NT2/D1 (cell line): ENCODE results near the gene ARRB2.
A peak's percentile ranks its signal among the peaks of the same experiment; 100 is the strongest.

Experiments
- DNase-seq: peaks from one replicate; pipeline ENCODE4 v3.0.0-alpha.2; 2011; ENCODE audit warnings: low read depth, low spot score
- H3K27me3 ChIP-seq: 2 replicates; pipeline ENCODE4 v1.6.0; 2011; ENCODE audit warnings: mild to moderate bottlenecking; ENCODE audit not compliant: insufficient read length, insufficient read depth
- H3K36me3 ChIP-seq: 2 replicates; pipeline ENCODE4 v1.6.1; 2011; ENCODE audit warnings: mild to moderate bottlenecking, low read length, mixed read lengths; ENCODE audit not compliant: insufficient read depth, insufficient read length
- H3K4me1 ChIP-seq: 2 replicates; pipeline ENCODE4 v1.5.1; 2011; ENCODE audit not compliant: insufficient read depth, insufficient read length
- H3K4me3 ChIP-seq: 2 replicates; pipeline ENCODE4 v1.5.1; 2011; ENCODE audit warnings: low read depth; ENCODE audit not compliant: insufficient read length
- H3K9ac ChIP-seq: 2 replicates; pipeline ENCODE4 v1.6.0; 2011; ENCODE audit warnings: low read depth; ENCODE audit not compliant: insufficient read length
- H3K9me3 ChIP-seq: 2 replicates; pipeline ENCODE4 v1.5.1; 2011; ENCODE audit warnings: mild to moderate bottlenecking, low read length; ENCODE audit not compliant: insufficient read depth
- SUZ12 ChIP-seq: IDR thresholded peaks from 2 replicates; pipeline ENCODE4 v1.6.1; 2011; ENCODE audit not compliant: insufficient read length, insufficient read depth; ENCODE audit errors: extremely low read depth
- YY1 ChIP-seq: IDR thresholded peaks from 2 replicates; pipeline ENCODE4 v1.6.1; 2011; ENCODE audit not compliant: insufficient read length, insufficient read depth
- ZNF274 ChIP-seq: IDR thresholded peaks from 2 replicates; pipeline ENCODE4 v1.6.1; 2011; ENCODE audit warnings: mild to moderate bottlenecking, low read depth, low read length

ARRB2 gene

DNA sequence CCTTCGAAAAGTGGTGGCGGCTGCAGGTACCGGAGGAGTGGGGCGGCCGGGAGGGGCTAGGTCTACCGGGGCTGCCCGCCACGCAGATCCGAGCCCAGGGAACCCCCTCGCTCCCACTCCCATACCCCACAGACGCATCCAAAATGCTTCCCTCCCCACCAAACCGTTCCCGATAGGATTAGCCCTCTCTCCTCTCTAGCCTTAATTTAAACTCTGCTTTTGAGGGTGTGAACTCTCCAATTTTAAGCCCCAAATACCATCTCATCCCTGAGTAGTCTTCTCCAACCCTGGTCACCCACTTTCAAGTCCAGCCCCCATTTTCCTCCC, 29.6 kb downstream of the ARRB2 start:
- Histone ChIP-seq H3K9me3 (no peaks in the 10 kb centered on the region), H3K4me3 (peak overlapping the region; percentile 60), H3K9ac (peak overlapping the region; percentile 10), H3K36me3 (no peaks in the 10 kb centered on the region), H3K27me3 (peaks cover 66% of the 10 kb centered on the region), H3K4me1 (peaks cover 3% of the 10 kb centered on the region)
- TF ChIP-seq ZNF274 (no peak), SUZ12 (no peak), YY1 (no peak)
- no peak for DNase-seq

- Histone ChIP-seq H3K36me3 (no peaks in the 10 kb centered on the region), H3K9ac (no peak overlapping the region), H3K4me1 (peaks cover 3% of the 10 kb centered on the region), H3K27me3 (peaks cover 66% of the 10 kb centered on the region), H3K9me3 (no peaks in the 10 kb centered on the region), H3K4me3 (no peak overlapping the region)
- no peak for DNase-seq
- TF ChIP-seq YY1 (no peak), ZNF274 (no peak)
Measured at GRCh38 chr17:4740584-4740983, 30.2 kb downstream of the ARRB2 start.

DNA sequence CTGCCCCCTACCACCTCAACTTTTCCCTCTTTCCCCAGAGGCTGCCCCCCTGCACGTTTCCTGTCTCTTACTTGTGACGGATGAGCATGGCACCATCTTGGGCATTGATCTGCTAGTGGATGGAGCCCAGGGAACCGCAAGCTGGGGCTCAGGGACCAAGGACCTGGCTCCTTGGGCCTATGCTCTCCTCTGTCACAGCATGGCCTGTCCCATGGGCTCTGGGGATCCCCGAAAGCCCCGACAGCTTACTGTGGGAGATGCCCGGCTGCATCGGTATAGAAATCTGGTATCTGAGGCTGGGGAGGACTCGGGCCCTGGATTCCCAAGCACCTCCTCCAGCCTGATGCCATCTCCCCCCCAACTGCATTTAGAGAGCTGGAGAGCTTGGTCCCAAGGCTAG, 31.1 kb downstream of the ARRB2 start:
- Histone ChIP-seq H3K9ac (no peak overlapping the region), H3K4me1 (peaks cover 3% of the 10 kb centered on the region), H3K27me3 (peaks cover 64% of the 10 kb centered on the region), H3K9me3 (no peaks in the 10 kb centered on the region), H3K36me3 (no peaks in the 10 kb centered on the region), H3K4me3 (no peak overlapping the region)
- no peak for TF ChIP-seq YY1
- TF ChIP-seq SUZ12 = no peak
- no peak for TF ChIP-seq ZNF274
- DNase-seq = no peak

GRCh38 chr17:4742133-4742532, 31.7 kb downstream of the ARRB2 start:
- Histone ChIP-seq H3K4me1 (peaks cover 3% of the 10 kb centered on the region), H3K27me3 (peaks cover 64% of the 10 kb centered on the region), H3K36me3 (no peaks in the 10 kb centered on the region), H3K9ac (no peak overlapping the region), H3K9me3 (no peaks in the 10 kb centered on the region), H3K4me3 (no peak overlapping the region)
- DNase-seq = no peak
- TF ChIP-seq SUZ12 = no peak
- no peak for TF ChIP-seq YY1
- no peak for TF ChIP-seq ZNF274

DNA sequence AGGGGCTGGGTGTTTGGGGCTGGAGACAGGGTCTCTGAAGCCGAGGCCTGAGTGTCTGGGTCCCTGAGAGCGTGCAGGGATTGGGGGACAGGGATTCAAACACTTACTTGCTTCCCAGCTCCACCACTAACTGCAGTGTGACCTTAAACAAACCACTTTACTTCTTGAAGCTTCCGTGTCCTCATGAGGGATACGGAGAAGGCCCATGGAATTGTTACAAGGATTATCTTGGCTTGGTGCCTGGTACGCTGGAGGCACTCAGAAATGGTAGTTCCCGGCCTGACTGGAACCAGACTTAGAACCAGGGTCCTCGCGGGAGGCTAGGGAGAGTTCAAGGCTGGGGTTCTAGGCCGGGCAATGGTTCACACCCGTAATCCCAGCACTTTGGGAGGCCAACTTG, 32.2 kb downstream of the ARRB2 start:
- no peak overlapping the region for H3K4me3 ChIP-seq
- H3K9me3 ChIP-seq = no peaks in the 10 kb centered on the region
- DNase-seq = no peak
- peaks cover 3% of the 10 kb centered on the region for H3K4me1 ChIP-seq
- TF ChIP-seq ZNF274 (no peak), YY1 (no peak), SUZ12 (no peak)
- no peaks in the 10 kb centered on the region for H3K36me3 ChIP-seq
- H3K9ac ChIP-seq = no peak overlapping the region
- peaks cover 64% of the 10 kb centered on the region for H3K27me3 ChIP-seq

- Histone ChIP-seq H3K36me3 (no peaks in the 10 kb centered on the region), H3K27me3 (peaks cover 60% of the 10 kb centered on the region), H3K4me3 (no peak overlapping the region), H3K9ac (no peak overlapping the region), H3K4me1 (peaks cover 1% of the 10 kb centered on the region), H3K9me3 (no peaks in the 10 kb centered on the region)
- TF ChIP-seq SUZ12 (no peak), YY1 (no peak), ZNF274 (no peak)
- no peak for DNase-seq
Measured at GRCh38 chr17:4743216-4743615, 32.8 kb downstream of the ARRB2 start.

DNA sequence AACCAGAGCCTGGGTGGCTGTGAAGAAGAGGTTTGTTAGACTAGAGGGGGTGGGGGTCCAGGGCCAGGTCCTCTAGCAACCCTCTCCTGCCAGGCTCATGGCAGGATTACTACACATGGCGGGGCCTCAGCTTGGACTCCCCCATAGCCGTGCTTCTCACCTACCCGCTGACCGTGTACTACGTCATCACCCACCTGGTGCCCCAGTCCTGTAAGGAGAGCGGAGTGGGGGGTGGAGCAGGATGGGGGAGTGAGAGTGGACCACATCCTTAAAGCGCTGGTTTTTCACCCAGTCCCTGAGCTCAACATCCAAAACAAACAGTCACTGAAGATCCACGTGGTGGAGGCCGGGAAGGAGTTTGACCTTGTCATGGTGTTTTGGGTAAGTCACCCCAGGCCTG, 33.5 kb downstream of the ARRB2 start:
- H3K27me3 ChIP-seq = peaks cover 54% of the 10 kb centered on the region
- TF ChIP-seq ZNF274 (no peak), SUZ12 (no peak), YY1 (no peak)
- no peaks in the 10 kb centered on the region for H3K36me3 ChIP-seq
- no peaks in the 10 kb centered on the region for H3K4me1 ChIP-seq
- no peaks in the 10 kb centered on the region for H3K9me3 ChIP-seq
- H3K4me3 ChIP-seq = no peak overlapping the region
- no peak overlapping the region for H3K9ac ChIP-seq
- no peak for DNase-seq
